SIG-M5 (cell line): ENCODE results near the gene MTNR1A.

ENCODE experiments used
- DNase-seq: peaks from one replicate; lab custom pipeline; 2025; lab: John Stamatoyannopoulos, UW

The MTNR1A gene

DNA sequence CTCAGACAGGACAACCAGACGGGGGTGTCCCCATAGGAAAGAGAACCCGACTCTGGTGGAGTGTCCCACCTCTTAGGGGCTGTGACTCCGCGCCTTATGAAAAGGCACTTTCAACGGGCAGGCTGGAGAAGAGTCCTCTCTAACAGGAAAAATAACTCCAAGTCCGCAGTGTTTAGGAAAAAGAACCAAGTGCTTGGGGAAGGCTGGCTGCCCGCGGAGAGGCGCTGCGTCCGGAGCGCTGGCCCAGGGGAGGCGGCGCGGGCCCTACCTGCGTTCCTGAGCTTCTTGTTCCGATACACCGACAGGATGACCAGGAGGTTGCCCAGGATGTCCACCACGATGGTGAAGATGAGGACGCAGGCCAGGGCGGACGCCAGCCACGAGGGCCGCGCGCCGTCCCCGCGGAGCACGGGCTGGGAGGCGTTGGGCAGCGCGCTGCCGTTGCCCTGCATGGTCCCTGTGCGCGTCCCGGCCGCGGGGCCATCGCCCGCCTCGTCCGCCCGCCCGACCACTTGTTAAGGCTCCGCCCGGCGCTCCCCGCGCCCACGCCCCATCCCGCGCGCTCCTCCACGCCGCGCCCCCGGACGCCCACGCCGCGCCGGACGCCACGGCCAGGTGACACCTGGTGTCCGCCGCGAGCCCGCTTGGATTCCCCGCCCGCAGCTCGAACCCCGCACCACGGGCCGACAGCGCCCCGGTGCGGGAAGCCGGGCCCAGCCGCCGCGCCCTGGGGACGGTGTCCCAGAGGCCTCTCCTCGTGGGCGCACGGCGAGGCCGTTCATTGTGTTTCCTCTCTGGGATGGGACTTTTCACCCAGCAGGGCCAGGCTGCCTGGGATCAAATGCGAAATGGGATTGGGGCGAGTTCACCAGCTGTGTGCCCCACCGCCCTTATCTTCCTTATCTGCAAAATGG is at the start of gene MTNR1A:
Gene MTNR1A, minus strand, starts transcription at position 654 of the 914 bp plus-strand sequence. Its CDS starts 202 bp downstream, at position 452.
- DNase-seq, result no peak

DNA sequence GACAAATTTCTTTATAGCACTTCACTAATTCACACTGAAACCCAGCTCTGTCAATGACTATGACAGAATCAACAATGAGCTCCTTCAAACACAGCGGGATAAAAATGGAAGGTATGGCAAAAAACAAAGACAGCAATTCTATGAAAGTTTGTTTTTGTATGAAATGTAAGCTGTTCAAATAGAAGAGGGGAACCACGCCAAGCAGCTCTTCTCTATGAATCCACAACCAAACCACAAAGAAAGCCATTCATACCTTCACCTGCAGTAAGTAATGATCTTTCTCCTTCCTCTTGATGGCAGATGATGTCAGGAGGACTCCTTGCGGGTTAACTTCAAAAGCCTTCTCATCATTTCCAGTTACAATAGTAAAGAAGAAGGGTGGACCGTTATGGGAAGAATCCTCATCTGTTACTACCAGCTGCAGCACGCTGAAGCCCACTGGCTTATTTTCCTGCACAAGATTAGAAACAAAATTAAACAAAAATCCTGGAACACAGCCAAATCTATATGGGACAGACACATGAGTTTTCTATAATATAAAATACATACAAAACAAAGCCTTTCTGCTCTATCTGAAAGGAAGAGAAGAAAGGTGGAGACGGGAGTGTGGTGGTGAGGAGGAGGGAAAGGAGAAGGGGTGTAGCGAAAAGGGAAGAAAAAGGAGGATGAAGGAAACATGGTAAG is 48.9 kb upstream of the MTNR1A start:
- no peak for DNase-seq

DNA sequence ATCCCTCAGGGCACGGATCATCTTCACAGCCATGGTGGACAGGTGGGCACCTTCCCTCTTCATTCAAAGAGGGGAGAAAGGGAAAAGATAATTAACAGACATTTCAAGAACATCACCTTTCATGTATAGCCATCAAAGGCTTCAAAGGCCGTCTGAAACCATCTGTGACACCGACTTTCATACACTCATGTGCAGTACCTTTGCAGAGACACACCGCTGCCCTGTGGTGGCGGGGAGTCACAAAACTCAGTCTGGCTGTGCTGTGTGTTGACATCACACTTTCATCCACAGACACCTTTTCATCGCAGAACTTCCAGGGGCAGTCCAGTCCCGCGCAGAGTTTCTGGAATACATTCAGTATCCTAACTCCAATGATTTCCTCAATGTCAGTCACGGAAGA is 47.6 kb upstream of the MTNR1A start:
- DNase-seq, result no peak

DNA sequence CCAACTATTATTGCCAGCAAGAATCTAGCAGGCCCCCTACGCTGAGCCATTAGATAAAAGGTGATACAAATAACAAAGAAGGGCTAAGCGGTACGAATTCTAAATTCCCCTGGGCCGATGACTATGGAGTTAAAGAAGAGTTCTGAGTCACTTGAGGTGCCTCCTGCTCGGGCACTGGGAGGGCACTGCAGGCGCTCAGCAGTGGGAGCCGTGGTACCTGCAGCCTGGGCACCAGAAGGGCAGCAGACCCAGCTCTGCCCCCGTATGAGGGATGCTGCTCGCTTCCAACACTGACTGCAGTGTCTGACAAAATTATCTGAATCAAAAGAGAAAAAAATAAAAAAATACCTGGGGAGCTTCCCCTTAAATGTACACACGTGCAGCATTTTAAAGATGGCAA is 44.1 kb upstream of the MTNR1A start:
- no peak for DNase-seq

DNA sequence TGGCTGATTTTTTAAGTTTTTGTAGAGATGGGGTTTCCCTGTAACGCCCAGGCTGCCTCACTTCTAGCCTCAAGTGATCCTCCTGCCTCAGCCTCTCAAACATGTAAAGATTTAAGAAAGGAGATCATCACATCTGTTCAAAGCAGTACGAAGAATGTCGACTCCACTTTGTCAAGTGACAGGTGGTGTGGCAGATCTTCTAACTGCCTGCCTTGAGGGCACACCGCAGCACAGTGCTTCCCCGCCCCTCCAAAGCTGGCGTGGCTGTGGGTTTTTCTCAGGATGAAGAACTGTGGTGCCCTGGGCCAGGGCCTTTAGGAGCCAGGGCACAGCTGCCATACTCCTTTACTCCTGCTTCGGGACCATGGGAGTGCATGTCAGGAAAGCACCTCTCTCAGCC is 43.3 kb upstream of the MTNR1A start:
- no peak for DNase-seq

DNA sequence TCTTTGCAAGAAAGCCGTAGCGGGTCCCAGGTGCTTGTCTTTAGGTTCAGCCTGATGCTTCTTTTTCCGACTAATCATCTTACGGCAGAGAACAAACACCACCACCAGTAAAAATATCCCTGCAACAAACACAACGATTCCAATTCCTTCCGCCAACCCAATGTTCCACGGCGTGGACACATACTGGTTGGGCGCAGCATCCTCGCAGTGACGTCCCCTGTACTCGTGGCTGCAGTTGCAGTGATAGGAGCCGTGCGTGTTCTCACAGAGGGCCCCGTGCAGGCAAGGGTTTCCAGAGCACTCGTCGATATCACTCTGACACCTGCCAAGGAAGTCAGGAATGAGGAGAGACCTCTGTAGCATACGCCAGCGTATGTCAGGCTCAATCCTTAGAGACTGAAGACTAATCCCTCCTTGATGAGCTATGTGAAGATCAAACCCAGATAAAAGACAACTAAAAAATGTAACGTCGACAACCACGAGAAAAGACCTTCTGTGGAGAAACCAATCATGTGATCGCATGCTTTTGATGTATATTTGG is 41.6 kb upstream of the MTNR1A start:
- DNase-seq, result no peak

DNA sequence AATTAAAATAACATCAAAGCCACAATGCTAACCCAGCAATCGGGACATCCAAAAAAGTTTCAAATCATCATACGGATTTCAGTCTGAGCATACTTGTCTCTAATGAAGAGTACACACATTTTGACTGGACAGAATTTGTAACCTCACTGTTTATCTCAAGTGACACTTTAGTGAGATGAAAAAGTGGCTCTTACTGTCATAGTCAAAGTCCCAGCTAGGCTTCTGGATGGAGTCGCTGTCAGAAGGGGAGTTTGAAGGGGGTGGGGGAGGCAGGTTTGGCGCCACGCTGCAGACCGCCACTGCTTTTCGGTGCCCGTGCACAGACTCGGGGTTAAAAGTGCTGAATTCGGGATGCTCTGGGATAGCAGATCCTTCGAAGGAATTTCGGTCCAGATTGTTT is 41.0 kb upstream of the MTNR1A start:
- DNase-seq, result no peak

DNA sequence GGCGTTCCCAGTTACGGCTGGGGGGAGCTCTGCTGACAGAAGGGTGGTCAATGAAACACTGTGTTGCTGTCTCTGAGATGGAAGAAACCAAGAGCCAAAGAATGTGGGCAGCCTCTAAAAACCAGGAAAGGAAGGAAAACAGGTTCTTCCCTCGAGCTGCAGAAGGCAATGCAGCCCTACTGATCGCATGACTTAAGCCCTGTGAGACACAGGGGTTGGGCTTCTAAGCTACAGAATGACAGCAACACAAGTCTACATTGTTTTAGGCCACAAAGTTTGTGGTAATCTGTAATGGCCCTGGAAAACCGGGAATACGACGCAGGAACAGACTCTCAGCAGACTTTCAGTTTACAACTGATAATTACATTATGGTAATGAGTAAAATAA is 38.2 kb upstream of the MTNR1A start:
- no peak for DNase-seq

DNA sequence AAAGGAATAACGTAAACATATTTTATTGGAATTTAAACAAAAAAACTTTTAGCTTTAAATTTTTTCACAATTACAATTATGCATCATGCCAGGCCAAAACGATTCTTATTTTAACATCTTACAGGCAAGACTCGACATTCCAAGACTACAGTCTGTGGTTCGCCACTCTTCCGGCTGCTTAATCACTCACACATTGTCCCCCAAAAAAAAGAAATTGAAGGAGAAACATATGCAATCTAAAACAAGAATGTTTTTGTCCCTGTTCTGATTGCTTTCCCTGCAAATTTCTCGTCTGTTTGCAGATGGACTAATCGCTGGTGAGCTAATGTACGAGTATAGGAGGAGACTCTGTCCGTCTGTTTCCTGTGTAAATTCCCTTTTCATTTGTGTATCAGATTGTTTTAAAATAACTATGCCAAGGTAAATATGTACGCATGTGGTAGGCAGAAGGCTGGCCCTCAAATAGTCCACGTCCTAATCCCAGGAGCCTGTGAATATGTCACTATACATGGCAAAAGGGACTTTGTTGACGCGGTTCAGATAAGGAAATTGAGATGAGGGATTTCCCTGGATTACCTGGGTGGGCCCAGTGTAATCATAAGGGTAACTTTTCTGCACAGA is 37.7 kb upstream of the MTNR1A start:
- no peak for DNase-seq

DNA sequence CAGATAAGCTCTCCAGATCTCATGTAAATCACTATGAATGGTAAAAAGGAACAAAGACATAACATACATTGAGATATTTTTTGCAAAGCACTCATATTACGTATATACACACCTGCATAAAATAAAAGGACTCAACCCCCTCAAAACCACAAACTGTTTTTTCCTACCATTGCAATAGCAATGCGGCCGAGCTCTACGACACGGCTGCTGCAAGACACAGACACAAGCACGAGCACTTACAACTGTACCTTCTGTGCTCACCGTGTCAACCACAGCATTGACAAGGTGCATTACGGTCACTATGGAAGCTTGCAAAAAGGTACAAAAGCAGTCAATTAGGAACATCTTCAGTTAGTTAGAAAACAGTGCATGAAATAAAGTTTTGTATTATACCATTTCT is 37.1 kb upstream of the MTNR1A start:
- no peak for DNase-seq

DNA sequence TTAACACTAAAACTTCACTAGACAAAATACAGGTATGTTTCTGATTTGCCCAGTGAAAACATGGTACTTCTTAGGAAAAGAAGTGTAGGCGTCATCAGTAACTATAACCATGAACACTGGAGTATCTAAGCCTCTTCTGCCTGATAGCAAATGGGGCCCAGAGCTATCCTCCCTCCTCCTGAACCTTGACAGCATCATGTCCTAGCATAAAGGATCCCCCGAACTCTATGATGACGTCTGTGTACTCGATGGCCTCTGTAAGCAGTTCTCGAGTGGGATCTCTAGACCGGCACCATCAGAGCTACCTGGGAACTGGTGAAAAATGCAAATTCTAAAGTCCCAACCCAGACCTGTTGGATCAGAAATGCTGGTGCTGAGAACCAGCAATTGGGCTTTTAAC is 36.3 kb upstream of the MTNR1A start:
- DNase-seq, result no peak

DNA sequence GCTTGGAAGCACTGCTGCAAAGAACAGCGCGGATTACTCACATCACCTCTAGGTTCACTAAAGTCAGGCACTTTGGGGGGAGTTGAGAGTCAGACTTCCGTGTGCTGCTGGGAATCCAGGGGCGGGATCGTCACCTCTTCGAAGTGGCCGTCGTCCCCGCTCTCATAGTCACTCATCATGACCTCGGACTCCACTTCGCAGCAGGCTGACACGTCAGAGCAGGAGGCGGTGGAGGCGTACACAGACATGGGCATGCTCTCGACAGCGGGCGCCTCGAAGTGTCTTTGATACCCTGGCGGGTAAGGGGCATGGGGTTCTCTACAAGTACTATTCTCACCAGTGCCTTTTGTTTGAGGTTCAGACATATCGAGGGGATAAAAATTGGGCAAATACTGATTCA is 33.1 kb upstream of the MTNR1A start:
- DNase-seq, result no peak

DNA sequence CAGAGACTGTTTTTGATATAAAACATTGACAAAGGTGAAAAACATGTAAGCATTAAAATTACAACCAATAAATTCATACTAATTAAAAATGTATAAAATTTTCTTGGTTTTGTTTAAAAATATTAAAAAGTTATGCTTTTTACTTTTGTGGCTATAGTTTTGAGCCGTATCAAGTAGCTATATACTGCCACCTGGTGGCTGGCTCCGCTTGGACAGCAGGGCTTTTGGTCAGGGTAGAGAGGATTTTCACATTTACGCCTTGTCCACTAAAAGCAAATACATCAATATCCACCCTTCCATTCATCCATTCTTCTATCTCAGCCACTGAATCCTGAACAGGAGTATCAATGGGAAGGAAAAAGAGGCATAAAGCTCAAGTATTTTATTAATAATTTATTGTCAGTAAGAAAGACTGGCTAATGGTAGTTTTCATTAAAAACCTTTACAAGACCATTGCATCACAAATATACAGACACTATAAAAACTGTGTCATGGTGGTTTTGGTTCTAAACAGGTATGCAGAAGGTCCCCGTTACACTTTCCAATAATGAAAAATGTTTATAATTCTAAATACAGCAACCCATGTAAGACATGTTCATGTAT is 32.1 kb upstream of the MTNR1A start:
- DNase-seq, result no peak

DNA sequence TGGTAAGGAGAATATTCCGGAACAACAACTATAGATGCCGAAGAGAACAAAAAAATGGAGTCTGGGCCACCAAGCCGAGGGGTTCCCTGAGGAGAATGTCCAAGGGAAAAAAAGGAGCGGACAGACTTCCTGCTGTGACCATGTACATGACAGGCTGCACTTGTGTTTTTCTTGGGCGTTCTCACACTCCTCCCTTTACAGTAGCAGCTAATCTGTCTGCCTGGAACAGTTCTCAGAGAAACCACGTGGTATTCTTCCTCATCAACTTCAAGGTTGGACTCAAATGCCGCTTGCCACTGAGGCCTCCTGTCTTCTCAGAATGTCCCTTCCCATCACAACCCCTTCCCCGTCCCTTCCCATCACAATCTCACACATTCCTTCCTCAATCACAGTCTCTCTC is 30.8 kb upstream of the MTNR1A start:
- DNase-seq, result no peak

DNA sequence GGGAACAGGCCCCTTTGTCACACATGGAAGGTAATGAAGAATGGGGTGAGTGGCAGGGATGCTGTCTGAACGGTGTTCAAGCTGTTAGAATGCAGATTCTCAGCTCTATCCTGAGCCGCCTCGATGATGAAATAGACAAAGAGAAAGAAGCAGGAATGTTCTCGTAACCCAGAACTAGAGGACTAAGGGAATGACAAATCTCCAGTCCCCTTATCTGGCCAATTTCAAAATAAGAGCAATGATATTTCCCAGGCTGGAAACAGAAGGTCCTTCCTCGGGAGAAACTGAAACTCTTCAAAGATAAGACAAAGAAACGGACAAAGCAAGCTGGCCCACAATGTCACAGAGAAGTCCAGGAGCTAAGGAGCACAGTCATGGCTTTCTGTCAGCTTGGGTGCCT is 29.5 kb upstream of the MTNR1A start:
- DNase-seq, result no peak

DNA sequence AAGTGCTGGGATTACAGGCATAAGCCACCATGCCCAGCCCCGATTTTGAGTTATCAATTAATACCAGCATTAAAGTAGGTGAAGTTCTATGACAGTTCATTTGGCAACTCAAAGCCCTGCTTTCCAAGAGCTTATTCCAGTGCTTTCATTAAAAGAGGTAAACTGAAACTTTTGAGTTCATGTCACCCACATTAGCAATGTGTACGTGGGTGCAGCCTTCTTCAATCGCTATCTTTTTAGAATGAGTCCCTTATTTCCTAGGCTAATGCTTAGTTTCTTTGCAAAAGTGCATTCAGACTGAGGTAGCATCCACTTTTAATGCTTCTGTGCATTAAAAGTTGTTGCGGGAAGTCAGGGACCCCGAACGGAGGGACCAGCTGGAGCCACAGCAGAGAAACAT is 26.1 kb upstream of the MTNR1A start:
- DNase-seq, result no peak

DNA sequence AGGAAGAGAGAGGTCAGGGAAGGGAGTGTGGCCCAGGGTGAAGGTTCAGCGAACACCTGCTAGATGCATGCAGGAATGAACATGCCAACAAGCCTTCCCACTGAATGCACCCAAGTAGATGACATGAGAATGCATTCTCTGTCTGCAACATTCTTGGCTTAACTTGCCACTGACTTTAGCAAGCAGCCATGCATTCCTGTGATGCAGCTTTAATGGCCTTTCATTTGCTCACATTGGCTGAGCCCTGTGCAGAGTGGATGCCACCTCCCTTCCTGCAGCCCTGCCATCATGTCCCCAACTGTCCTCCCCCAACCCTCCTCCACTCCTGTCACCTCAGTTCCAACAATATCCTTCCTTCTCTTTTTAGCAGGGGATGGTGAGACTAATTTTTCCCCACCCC is 25.3 kb upstream of the MTNR1A start:
- DNase-seq, result no peak

DNA sequence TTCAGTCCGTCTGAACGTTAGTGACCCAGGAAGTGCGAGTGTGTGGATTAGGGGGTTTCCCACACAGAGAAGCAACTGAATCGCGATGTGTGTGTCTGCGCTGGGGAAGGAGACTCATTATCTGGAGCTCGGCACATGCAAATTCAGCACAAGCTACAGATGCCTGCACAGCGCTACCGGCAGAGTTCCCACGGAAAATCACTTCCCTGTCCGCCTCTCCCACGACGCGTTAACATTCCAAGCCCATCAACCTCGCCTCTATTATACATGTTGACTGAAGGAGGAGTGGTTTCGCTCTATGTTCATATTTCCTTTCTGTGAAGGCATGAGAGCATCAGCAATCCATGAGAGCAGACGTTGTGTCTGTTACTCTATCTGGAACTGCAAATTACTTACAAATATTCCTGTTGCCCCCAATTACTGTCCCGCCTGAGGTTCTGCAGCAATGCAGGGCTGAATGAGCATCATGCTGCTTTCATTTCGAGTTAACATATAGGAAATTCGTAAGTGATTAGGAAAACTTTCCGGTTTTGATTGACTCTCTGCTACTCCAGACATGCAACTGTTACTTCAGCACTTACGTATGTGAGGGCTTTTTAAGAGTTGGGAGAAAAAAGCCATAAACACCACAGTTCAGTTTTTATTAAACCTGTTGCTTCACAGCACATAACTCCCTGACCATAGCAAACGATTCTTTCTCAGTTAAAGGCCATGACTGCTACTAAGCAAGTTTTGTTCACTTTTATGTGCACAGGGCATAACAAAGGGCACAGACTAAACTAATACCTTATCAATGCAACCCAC is 15.0 kb upstream of the MTNR1A start:
- DNase-seq, result no peak

DNA sequence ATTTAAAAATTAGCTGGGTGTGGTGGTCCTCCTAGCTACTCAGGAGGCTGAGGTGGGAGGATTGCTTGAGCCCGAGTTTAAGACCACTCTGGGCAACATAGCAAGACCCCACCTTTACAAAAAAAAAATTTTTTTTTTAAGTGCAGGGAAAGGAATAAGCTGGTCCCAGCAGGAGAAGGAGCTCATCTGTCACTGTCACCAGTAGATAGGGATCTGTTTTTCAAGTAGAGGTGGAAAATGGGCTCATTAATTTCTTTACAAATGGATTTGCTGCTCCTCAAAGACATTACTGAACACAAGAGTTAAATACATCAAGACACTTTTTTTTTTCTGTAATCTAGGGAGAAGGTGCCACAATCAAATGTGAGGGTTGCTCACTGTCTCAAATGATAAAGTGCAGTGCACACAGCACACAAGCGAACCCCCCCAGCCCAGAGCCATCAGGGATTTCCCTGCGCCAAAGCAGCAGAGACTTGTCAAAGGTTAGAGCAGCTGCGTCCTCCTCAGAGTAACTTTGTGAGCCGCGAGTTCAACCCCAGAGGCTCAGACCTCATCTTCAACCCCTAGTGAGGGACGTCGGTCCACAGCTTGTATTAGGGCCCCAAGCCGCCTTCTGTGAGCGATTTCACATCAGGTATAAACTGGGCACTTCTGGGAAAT is 14.3 kb upstream of the MTNR1A start:
- no peak for DNase-seq

DNA sequence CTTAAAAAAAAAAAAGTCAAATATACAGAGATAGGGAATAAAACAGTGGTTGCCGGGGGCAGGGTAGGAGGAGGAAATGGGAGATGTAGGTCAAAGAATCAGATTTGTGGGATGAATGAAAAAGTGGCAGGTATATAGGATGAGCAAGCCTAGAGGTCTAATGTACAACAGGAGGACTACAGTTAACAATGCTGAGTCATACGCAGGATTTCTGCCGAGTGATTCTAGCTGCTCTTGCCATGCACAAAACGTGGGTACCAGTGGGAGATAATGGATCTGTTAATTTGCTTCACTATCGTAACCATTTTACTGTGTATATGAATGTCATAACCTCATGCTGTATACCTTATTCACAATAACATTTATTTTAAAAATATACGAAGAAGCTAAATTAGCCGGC is 10.7 kb upstream of the MTNR1A start:
- DNase-seq, result no peak

DNA sequence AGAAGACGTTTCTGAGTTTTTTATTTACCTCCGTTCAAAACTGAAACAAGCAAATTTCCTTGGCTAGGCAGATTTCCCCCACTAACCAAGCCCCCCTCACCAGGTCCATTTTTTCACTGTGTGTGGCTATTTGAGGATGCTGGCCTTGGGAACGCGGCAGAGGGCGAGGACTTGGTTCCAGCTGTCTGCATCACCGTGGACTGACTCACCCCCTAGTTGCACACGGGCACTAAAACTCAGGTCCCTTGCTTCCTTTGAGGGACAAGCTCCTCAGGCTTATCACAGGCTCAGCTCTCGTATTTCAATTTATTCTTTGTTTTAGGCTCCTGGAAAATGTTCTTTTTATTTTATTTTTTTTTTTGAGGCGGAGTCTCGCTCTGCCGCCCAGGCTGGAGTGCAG is 8.4 kb upstream of the MTNR1A start:
- no peak for DNase-seq
